SU-DHL-6 (cell line): ENCODE results near the gene ZSWIM3.
A peak's percentile ranks its signal among the peaks of the same experiment; 100 is the strongest.

Experiments used
- H2AFZ ChIP-seq: fragments of 200-600 bp; sonication (generic); 2 replicates; pipeline ENCODE4 v1.6.1; 2014; ENCODE audit warnings: low read depth, mild to moderate bottlenecking, moderate library complexity, mixed read lengths, antibody characterized with exemption, low read length; ENCODE audit not compliant: severe bottlenecking
- H3F3A ChIP-seq: fragments of 200-600 bp; shearing (Covaris generic); 2 replicates; pipeline ENCODE4 v1.6.0; 2016; ENCODE audit warnings: antibody characterized with exemption, mild to moderate bottlenecking; ENCODE audit not compliant: insufficient read depth
- H3K27ac ChIP-seq: fragments of 200-600 bp; sonication (generic); 2 replicates; pipeline ENCODE4 v1.5.1; 2016; ENCODE audit warnings: low read depth, mild to moderate bottlenecking, low read length, moderate library complexity, mixed read lengths
- H3K27me3 ChIP-seq: fragments of 200-600 bp; sonication (generic), shearing (Covaris generic); 2 replicates; pipeline ENCODE4 v1.6.0; 2014; ENCODE audit warnings: mild to moderate bottlenecking, low read length
- H3K36me3 ChIP-seq: fragments of 200-600 bp; sonication (generic); 2 replicates; pipeline ENCODE4 v1.6.1; 2014; ENCODE audit warnings: mild to moderate bottlenecking, low read length, mixed read lengths
- H3K4me2 ChIP-seq: fragments of 300-600, 200-600 bp; shearing (Covaris generic), sonication (generic); 2 replicates; pipeline ENCODE4 v1.6.0; 2014; ENCODE audit warnings: low read length, low read depth, mild to moderate bottlenecking; ENCODE audit not compliant: poor library complexity, severe bottlenecking
- H3K4me3 ChIP-seq: fragments of 200-600 bp; sonication (generic); 2 replicates; pipeline ENCODE4 v1.5.1; 2014; ENCODE audit warnings: antibody characterized with exemption, low read length, mild to moderate bottlenecking, mixed read lengths; ENCODE audit not compliant: insufficient read depth, poor library complexity, severe bottlenecking
- H3K79me2 ChIP-seq: fragments of 200-600 bp; sonication (generic); 2 replicates; pipeline ENCODE4 v1.6.1; 2014; ENCODE audit warnings: mild to moderate bottlenecking, low read length, moderate library complexity; ENCODE audit not compliant: insufficient read depth
- H3K9ac ChIP-seq: fragments of 200-600 bp; sonication (generic); 2 replicates; pipeline ENCODE4 v1.7.0; 2014; ENCODE audit warnings: mild to moderate bottlenecking, low read length
- H3K9me2 ChIP-seq: fragments of 200-600 bp; sonication (generic); replicated peaks from 2 replicates; pipeline ENCODE4 v1.6.1; 2014; ENCODE audit warnings: low read length; ENCODE audit not compliant: insufficient read depth
- H3K9me3 ChIP-seq: fragments of 200-600 bp; sonication (generic); 2 replicates; pipeline ENCODE4 v1.6.1; 2014; ENCODE audit warnings: low read length, mixed read lengths; ENCODE audit not compliant: insufficient read depth
- H4K20me1 ChIP-seq: fragments of 200-600 bp; sonication (generic); 2 replicates; pipeline ENCODE4 v1.6.1; 2014; ENCODE audit warnings: low read depth, mild to moderate bottlenecking, antibody characterized with exemption, low read length, moderate library complexity, mixed read lengths
- EZH2phosphoT487 ChIP-seq: fragments of 200-600 bp; sonication (generic), shearing (Covaris generic); conservative IDR thresholded peaks from 2 replicates; pipeline ENCODE4 v1.6.1; 2018; ENCODE audit warnings: mild to moderate bottlenecking, antibody characterized with exemption, low read length, moderate library complexity, mixed read lengths
- TF ChIP-seq, protein P1 (sequence below): fragments of 200-600 bp; sonication (generic); IDR thresholded peaks from one replicate; pipeline ENCODE4 v1.5.1; 2017; ENCODE audit warnings: antibody characterized with exemption, mild to moderate bottlenecking, low read length, moderate library complexity; ENCODE audit not compliant: insufficient read depth, poor library complexity, severe bottlenecking

ZSWIM3 gene

DNA sequence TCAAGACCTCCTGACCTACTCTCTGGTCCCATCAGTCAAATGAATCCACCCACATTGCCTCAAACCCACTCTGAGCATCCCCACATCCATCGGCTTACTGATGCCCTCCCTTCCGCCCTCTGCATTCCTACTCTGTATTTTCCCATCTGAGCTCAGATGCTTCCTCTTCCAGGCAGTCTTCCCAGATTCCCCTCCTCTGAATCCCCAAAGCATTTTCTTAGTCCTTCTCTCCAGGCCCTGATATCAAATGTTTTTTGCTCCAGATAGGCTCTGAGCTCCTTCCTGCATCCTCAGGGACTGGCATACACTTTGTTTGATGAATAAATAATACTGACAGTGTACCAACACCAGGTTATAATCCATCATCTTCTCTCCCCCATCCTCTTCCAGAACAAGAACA is 50.7 kb downstream of the ZSWIM3 start:
- no peak overlapping the region for H3K4me2 ChIP-seq
- H3K27me3 ChIP-seq, result no peaks in the 10 kb centered on the region
- H2AFZ ChIP-seq, result no peak overlapping the region
- TF ChIP-seq, protein P1, sequence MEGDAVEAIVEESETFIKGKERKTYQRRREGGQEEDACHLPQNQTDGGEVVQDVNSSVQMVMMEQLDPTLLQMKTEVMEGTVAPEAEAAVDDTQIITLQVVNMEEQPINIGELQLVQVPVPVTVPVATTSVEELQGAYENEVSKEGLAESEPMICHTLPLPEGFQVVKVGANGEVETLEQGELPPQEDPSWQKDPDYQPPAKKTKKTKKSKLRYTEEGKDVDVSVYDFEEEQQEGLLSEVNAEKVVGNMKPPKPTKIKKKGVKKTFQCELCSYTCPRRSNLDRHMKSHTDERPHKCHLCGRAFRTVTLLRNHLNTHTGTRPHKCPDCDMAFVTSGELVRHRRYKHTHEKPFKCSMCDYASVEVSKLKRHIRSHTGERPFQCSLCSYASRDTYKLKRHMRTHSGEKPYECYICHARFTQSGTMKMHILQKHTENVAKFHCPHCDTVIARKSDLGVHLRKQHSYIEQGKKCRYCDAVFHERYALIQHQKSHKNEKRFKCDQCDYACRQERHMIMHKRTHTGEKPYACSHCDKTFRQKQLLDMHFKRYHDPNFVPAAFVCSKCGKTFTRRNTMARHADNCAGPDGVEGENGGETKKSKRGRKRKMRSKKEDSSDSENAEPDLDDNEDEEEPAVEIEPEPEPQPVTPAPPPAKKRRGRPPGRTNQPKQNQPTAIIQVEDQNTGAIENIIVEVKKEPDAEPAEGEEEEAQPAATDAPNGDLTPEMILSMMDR, result no peak
- no peak for TF ChIP-seq EZH2phosphoT487
- H3K4me3 ChIP-seq, result no peak overlapping the region
- H4K20me1 ChIP-seq, result no peaks in the 10 kb centered on the region
- no peaks in the 10 kb centered on the region for H3F3A ChIP-seq
- H3K9ac ChIP-seq, result no peak overlapping the region
- no peaks in the 10 kb centered on the region for H3K36me3 ChIP-seq
- H3K79me2 ChIP-seq, result no peaks in the 10 kb centered on the region
- H3K9me3 ChIP-seq, result no peaks in the 10 kb centered on the region
- H3K27ac ChIP-seq, result no peak overlapping the region
- no peaks in the 10 kb centered on the region for H3K9me2 ChIP-seq

- no peaks in the 10 kb centered on the region for H3F3A ChIP-seq
- H3K27ac ChIP-seq, result no peak overlapping the region
- H3K9me3 ChIP-seq, result no peaks in the 10 kb centered on the region
- no peaks in the 10 kb centered on the region for H3K9me2 ChIP-seq
- H3K27me3 ChIP-seq, result no peaks in the 10 kb centered on the region
- H3K36me3 ChIP-seq, result no peaks in the 10 kb centered on the region
- H4K20me1 ChIP-seq, result no peaks in the 10 kb centered on the region
- H2AFZ ChIP-seq, result no peak overlapping the region
- TF ChIP-seq EZH2phosphoT487, result no peak
- TF ChIP-seq, protein P1, result no peak
- H3K79me2 ChIP-seq, result no peaks in the 10 kb centered on the region
- H3K9ac ChIP-seq, result no peak overlapping the region
- no peak overlapping the region for H3K4me3 ChIP-seq
- no peak overlapping the region for H3K4me2 ChIP-seq
These were observed 52.0 kb downstream of the ZSWIM3 start for GRCh38 chr20:45909336-45909808.

GRCh38 chr20:45909817-45910669 is 52.6 kb downstream of the ZSWIM3 start:
- Histone ChIP-seq H3K4me3 (peak overlapping the region; percentile 22), H3K9me3 (no peaks in the 10 kb centered on the region), H2AFZ (peak overlapping the region; percentile 83), H3K79me2 (no peaks in the 10 kb centered on the region), H3K27ac (no peak overlapping the region), H3K4me2 (peak overlapping the region; percentile 41), H3K36me3 (no peaks in the 10 kb centered on the region), H3K9me2 (no peaks in the 10 kb centered on the region), H3K9ac (no peak overlapping the region), H4K20me1 (no peaks in the 10 kb centered on the region), H3F3A (no peaks in the 10 kb centered on the region), H3K27me3 (no peaks in the 10 kb centered on the region)
- TF ChIP-seq EZH2phosphoT487, result no peak
- TF ChIP-seq, protein P1, result no peak
